GM19468 (cell line): ENCODE measurements around the gene SCAPER.
"Not testable (repeated sequence)": the region's sequence is repeated elsewhere in the genome, so short reads cannot be mapped to it uniquely, and the experiment has no call there.

Source experiments
- ATAC-seq: cut with Tn5 transposase; IDR thresholded peaks from one replicate; pipeline ENCODE4 v1.9.1; 2021; ENCODE audit warnings: mild to moderate bottlenecking, moderate library complexity, moderate number of reproducible peaks; ENCODE audit not compliant: unreplicated experiment; ENCODE audit errors: extremely low read depth

Gene SCAPER

DNA sequence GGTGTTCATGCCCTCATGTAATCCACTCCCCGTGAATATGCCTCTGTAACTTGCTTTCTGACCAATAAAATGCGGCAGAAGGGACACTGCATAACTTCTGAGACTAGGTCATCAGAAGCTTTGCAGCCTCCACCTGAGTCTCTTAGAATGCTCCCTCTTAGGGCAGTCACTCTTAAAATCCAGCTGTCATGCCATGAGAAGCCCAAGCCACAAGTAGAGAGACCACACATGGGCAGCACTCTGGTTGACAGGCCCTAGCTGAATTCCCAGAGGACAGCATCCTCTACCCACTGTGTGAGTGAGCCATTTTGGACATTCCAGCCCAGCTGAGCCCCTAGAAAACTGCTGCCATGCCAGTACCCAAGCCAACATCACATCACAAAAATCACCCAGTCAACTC is 41.4 kb downstream of the SCAPER start:
- ATAC-seq, result no peak

DNA sequence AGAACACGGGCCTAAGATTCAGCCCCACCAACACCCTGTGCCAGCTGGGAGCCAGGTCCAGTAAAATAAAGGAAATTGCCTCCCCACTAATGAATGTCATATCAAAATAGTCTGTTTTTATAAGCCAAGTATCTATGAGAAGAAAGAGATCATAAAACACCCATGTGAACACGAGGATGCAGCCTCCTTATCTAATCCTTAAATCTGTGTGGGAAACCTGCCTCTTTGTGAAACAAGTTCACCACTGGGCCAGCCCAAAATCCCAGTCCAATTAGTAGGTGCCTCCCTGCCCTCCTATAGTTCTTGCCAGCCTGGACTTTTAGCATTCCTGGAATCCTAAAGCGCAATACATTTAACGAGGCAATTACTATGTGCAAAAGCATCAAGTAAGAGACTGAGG is 42.0 kb downstream of the SCAPER start:
- no peak for ATAC-seq

DNA sequence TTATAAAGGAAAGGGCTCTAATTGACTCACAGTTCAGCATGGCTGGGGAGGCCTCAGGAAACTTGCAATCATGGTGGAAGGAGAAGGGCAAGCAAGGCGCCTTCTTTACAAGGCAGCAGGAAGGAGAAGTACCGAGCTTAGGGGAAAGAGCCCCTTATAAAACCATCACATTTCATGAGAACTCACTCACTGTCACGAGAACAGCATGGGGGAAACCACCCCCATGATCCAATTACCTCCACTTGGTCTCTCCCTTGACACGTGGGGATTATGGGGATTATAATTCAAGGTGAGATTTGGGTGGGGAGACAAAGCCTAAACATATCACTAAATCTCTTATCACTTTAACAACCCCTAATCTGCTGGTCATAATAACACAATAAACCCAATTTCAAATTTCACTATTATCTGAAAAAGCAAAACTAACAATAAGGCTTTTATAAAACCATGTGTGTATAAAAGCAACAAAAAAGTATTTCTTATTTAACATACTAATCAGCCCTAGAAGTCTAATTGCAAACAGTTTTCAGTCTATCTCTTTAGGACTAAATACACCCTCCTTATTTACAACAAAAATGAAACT is 43.2 kb downstream of the SCAPER start:
- ATAC-seq, result no peak

- ATAC-seq, result no peak
These were observed 44.9 kb downstream of the SCAPER start for GRCh38 chr15:76860201-76860600.

DNA sequence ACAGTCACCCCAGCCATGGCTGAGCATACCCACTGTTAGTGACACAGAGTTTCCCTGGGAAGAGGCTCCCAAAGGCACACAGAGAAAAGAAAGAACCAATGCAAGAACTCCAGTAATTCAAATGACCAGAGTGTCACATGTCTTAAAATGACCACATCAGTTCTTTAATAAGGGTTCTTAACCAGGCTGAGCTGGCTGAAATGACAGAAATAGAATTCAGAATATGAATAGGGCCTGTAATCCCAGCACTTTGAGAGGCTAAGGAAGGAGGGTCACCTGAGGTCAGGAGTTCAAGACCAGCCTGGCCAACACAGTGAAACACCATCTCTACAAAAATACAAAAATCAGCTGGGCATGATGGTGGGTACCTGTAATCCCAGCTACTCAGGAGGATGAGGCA is 54.8 kb downstream of the SCAPER start:
- not testable (repeated sequence) for ATAC-seq

DNA sequence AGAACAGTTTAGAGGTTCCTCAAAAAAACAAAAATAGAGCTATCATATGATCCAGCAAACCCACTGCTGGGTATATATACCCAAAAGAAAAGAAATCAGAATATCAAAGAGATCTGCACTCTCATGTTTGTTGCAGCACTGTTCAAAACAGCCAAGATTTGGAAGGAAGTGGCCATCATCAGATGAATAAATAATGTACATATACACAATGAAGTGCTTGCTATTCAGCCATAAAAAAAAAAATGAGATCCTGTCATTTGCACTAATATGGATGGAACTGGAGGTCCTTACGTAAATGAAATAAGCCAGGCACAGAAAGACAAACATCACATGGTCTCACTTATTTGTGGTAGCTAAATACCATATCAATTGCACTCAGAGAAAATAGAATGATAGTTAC is 58.4 kb downstream of the SCAPER start:
- no peak for ATAC-seq

DNA sequence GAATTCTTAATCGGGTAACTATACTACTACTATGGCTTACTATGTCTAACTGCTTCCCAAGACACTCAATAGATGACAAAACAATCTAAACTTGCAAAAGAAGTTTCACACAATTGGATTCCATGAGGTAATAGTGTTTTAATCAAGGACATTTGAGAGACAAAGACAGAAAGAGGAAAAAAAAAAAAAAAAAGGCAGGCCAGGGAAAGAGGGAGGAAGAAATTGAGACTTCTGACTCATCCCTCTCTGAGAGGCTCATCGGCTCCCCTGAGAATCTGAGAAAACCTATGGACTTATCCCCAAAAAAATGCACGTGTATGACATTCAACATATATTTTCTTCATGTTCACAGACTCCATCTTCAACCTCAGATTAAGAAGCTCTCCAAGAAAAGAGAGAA is 61.0 kb downstream of the SCAPER start:
- ATAC-seq, result no peak

DNA sequence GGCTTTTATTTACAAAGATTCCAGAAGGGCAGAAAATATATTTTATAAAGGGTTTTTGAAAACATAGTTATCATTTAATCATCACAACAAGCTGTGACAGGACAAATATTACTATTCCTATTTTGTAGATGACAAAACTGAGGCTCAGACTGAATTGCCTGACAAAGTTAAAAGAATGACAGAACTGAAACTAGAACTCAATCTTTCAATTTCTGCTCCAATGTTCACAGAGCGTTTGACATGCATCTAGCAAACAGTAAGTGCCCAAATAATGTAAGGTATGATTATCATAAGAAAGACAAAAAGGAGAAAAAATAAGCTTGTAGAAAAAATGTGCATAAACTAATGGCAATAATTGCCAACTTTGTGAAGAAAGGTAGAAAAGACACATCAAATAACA is 61.9 kb downstream of the SCAPER start:
- ATAC-seq, result no peak

GRCh38 chr15:76840830-76841460 is 64.2 kb downstream of the SCAPER start:
- ATAC-seq, result no peak

GRCh38 chr15:76839173-76839572 is 66.0 kb downstream of the SCAPER start:
- ATAC-seq, result no peak

- ATAC-seq, result no peak
These were observed 67.7 kb downstream of the SCAPER start for GRCh38 chr15:76837474-76837873.

- ATAC-seq, result no peak
These were observed 75.2 kb downstream of the SCAPER start for GRCh38 chr15:76829939-76830338.

GRCh38 chr15:76823890-76824289 is 81.2 kb downstream of the SCAPER start:
- no peak for ATAC-seq

DNA sequence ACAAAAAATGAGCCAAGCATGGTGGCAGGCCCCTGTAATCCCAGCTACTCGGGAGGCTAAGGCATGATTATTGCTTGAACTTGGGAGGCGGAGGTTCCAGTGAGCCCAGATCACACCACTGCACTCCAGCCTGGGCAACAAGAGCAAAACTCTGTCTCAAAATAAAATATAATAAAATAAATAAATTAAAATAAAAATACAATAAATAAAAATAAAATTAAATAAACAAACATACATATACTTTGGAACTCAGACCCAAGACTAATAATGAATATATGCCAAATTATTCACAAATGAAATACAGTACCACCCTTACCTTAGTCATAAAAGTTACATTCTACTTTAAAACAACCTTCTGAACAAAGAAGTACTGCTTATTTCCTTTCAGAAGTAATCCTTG is 81.8 kb downstream of the SCAPER start:
- ATAC-seq, result no peak

GRCh38 chr15:76818926-76819325 is 86.2 kb downstream of the SCAPER start:
- not testable (repeated sequence) for ATAC-seq

- no peak for ATAC-seq
These were observed 89.7 kb downstream of the SCAPER start for GRCh38 chr15:76815421-76815820.

DNA sequence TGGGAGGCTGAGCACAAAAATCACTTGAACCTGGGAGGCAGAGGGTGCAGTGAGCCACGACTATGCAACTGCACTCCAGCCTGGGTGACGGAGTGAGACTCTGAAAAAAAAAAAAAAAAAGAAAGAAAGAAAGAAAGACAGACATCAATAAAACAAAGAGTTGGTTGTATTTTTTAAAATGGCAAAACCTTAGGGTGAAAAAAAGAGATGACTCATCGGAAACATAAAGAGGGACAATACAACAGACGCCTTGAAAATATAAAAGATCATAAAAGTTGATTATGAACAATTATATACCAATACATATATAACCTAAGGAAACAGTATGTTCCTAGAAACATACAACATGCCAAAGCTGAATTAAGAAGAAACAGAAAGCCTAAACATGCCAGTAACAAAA is 92.8 kb downstream of the SCAPER start:
- ATAC-seq, result no peak

GRCh38 chr15:76809412-76810103 is 95.6 kb downstream of the SCAPER start:
- no peak for ATAC-seq

GRCh38 chr15:76803049-76803571 is 102.0 kb downstream of the SCAPER start:
- ATAC-seq, result no peak

DNA sequence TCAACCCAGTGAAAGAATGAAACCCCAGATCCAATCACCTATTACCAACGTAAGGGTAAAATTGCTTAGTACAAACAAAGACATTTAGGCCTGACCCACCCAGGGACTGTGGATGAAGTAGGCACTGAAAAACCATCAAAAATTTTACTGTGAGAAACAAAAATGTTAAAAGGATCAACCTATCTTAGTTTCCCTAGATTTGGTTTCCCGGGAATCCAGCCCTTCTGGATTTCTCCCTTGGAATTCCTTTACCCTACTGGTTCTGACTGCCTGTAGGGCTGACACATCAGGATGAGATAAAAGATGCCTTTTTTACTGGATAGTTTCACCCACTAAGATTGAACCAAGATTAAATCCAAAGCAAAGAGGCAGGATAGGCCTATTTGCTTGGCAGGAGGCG is 102.7 kb downstream of the SCAPER start:
- ATAC-seq, result no peak

DNA sequence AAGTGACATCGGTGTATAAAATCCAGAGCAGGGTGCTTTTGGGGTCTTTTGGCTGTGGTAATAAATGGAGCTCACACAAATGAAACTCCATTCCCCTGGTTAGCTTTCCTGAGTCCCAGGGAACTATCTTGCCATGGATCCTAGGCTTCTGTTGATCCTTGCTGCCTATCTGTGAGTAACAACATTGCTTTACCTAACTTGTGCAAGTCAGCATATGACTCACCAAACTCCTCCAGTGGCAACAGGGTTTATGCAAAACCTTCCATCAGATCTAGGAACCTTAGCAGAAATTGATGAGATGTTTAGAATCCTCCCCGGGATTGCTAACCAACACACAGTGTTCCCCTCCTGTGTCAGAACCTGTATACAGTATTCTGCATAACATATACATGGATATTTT is 105.4 kb downstream of the SCAPER start:
- ATAC-seq, result no peak

- no peak for ATAC-seq
These were observed 109.9 kb downstream of the SCAPER start for GRCh38 chr15:76795217-76795616.
